ENCODE data around the gene MBD1. TPM values are rescaled to one million over a fixed set of nuclear protein-coding genes. Genes with fewer than 3 reads are reported as not detected.
A peak's percentile ranks its signal among the peaks of the same experiment; 100 is the strongest.

The MBD1 gene
- total and polyA plus RNA-seq, 4 donors, result 13.9 to 45.8 (median 26.8) TPM

DNA sequence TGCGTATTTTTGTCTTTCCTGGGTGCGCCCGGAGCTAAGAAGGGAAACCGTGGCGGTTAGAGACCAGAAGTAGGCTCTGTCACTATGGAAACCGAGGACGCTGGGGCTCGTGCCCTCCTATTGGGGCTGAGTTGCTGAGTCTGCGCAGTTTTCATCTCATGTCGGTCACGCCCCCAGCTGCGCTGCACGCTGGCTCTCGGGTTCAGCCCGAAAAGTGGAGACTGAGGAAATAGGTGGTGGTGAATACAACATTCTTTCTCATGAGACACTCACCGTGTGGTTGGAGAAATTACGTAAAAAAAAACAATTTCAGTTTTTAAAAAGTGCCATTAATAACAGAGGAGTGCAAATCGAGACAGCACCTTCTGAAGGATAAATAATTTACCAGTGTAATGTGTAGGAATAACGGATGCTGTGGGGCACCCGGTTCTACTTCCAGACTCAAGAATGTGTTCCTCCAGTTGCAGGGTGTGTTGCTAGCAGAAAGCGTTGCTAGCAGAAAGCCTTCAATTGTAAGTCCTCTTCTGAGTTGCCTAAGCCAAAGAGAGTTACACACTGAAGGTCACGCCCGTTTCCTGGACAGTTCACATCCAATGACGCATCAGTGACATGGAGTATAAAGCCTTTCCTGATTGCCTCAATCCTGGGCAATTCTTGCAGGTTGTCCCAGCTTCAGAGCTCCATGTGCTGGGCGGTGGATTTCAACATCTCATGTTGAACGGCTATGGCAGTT, 26.6 kb upstream of the MBD1 start:
- peak overlapping the region; percentile 46 to 63 (median 52) for H3K4me3 ChIP-seq (ENCODE audit: low read depth in 1 of 3, low read length in 3 of 3)
- H3K9ac ChIP-seq (ENCODE audit: low read depth in 1 of 2, low read length in 2 of 2), result no peak overlapping the region
- no peaks in the 10 kb centered on the region for H3K9me3 ChIP-seq (ENCODE audit: control insufficient read depth in 4 of 4, low read length in 3 of 4)
- TF ChIP-seq RXRA (IDR thresholded peaks at IDR 0.05), result peak; percentile 90
- TF ChIP-seq EGR1 (IDR thresholded peaks at IDR 0.05; ENCODE audit: low read depth in 2 of 2), result peak in 1 of 2 donors; percentile 46
- peak; percentile 42 for TF ChIP-seq HNF4G (IDR thresholded peaks at IDR 0.05)
- TF ChIP-seq, protein P1, sequence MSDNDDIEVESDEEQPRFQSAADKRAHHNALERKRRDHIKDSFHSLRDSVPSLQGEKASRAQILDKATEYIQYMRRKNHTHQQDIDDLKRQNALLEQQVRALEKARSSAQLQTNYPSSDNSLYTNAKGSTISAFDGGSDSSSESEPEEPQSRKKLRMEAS (IDR thresholded peaks at IDR 0.05), result peak; percentile 96
- peak in 1 of 2 donors; percentile 59 for TF ChIP-seq GABPA (IDR thresholded peaks at IDR 0.05 in 1 of 2, conservative IDR thresholded peaks at IDR 0.05 in 1 of 2)
- TF ChIP-seq, protein P2, sequence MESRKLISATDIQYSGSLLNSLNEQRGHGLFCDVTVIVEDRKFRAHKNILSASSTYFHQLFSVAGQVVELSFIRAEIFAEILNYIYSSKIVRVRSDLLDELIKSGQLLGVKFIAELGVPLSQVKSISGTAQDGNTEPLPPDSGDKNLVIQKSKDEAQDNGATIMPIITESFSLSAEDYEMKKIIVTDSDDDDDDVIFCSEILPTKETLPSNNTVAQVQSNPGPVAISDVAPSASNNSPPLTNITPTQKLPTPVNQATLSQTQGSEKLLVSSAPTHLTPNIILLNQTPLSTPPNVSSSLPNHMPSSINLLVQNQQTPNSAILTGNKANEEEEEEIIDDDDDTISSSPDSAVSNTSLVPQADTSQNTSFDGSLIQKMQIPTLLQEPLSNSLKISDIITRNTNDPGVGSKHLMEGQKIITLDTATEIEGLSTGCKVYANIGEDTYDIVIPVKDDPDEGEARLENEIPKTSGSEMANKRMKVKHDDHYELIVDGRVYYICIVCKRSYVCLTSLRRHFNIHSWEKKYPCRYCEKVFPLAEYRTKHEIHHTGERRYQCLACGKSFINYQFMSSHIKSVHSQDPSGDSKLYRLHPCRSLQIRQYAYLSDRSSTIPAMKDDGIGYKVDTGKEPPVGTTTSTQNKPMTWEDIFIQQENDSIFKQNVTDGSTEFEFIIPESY (IDR thresholded peaks at IDR 0.05), result peak; percentile 60
- TF ChIP-seq, protein P3, sequence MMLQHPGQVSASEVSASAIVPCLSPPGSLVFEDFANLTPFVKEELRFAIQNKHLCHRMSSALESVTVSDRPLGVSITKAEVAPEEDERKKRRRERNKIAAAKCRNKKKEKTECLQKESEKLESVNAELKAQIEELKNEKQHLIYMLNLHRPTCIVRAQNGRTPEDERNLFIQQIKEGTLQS (IDR thresholded peaks at IDR 0.05), result peak; percentile 86
- peak; percentile 21 to 24 for TF ChIP-seq RAD21 (IDR thresholded peaks at IDR 0.05)
- TF ChIP-seq YY1 (IDR thresholded peaks at IDR 0.05), result peak; percentile 89
- peak; percentile 59 for TF ChIP-seq FOXA2 (IDR thresholded peaks at IDR 0.05)
- TF ChIP-seq, protein P4, sequence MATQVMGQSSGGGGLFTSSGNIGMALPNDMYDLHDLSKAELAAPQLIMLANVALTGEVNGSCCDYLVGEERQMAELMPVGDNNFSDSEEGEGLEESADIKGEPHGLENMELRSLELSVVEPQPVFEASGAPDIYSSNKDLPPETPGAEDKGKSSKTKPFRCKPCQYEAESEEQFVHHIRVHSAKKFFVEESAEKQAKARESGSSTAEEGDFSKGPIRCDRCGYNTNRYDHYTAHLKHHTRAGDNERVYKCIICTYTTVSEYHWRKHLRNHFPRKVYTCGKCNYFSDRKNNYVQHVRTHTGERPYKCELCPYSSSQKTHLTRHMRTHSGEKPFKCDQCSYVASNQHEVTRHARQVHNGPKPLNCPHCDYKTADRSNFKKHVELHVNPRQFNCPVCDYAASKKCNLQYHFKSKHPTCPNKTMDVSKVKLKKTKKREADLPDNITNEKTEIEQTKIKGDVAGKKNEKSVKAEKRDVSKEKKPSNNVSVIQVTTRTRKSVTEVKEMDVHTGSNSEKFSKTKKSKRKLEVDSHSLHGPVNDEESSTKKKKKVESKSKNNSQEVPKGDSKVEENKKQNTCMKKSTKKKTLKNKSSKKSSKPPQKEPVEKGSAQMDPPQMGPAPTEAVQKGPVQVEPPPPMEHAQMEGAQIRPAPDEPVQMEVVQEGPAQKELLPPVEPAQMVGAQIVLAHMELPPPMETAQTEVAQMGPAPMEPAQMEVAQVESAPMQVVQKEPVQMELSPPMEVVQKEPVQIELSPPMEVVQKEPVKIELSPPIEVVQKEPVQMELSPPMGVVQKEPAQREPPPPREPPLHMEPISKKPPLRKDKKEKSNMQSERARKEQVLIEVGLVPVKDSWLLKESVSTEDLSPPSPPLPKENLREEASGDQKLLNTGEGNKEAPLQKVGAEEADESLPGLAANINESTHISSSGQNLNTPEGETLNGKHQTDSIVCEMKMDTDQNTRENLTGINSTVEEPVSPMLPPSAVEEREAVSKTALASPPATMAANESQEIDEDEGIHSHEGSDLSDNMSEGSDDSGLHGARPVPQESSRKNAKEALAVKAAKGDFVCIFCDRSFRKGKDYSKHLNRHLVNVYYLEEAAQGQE (IDR thresholded peaks at IDR 0.05), result no peak
- peak; percentile 75 to 83 for TF ChIP-seq HNF4A (conservative IDR thresholded peaks at IDR 0.05)
- TF ChIP-seq, protein P5, sequence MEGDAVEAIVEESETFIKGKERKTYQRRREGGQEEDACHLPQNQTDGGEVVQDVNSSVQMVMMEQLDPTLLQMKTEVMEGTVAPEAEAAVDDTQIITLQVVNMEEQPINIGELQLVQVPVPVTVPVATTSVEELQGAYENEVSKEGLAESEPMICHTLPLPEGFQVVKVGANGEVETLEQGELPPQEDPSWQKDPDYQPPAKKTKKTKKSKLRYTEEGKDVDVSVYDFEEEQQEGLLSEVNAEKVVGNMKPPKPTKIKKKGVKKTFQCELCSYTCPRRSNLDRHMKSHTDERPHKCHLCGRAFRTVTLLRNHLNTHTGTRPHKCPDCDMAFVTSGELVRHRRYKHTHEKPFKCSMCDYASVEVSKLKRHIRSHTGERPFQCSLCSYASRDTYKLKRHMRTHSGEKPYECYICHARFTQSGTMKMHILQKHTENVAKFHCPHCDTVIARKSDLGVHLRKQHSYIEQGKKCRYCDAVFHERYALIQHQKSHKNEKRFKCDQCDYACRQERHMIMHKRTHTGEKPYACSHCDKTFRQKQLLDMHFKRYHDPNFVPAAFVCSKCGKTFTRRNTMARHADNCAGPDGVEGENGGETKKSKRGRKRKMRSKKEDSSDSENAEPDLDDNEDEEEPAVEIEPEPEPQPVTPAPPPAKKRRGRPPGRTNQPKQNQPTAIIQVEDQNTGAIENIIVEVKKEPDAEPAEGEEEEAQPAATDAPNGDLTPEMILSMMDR (IDR thresholded peaks at IDR 0.05; ENCODE audit: low read depth, low read length, missing input control), result no peak
- TF ChIP-seq TAF1 (conservative IDR thresholded peaks at IDR 0.05), result no peak
- TF ChIP-seq SP1 (IDR thresholded peaks at IDR 0.05), result peak; percentile 89
- peak; percentile 90 to 95 for TF ChIP-seq JUND (IDR thresholded peaks at IDR 0.05)
- peak; percentile 39 for TF ChIP-seq NR2F2 (IDR thresholded peaks at IDR 0.05)
- peak; percentile 52 for TF ChIP-seq FOXA1 (IDR thresholded peaks at IDR 0.05)
- no peaks in the 10 kb centered on the region for H3K27me3 ChIP-seq (ENCODE audit: control insufficient read depth in 4 of 4, insufficient read depth in 4 of 4, low read length in 3 of 4)
- peak; percentile 79 for DNase-seq (ENCODE audit: low spot score)
- no peaks in the 10 kb centered on the region for H3K36me3 ChIP-seq (ENCODE audit: control insufficient read depth in 4 of 4, insufficient read depth in 3 of 4, low read depth in 1 of 4, low read length in 3 of 4)
- WGBS, result 1% methylated on average over 26 of the region's 26 CpGs
- peaks cover 0 to 20% (median 5%) of the 10 kb centered on the region in 4 donors for H3K4me1 ChIP-seq (ENCODE audit: control insufficient read depth in 4 of 4, insufficient read depth in 4 of 4, low read length in 3 of 4)
- H3K27ac ChIP-seq (ENCODE audit: low read depth in 1 of 2, low read length in 2 of 2), result peak overlapping the region; percentile 62 to 65

Data from liver (tissue), 9 donors.